ENCODE measurements around the gene JAK3.

Gene JAK3

GRCh38 chr19:17835182-17836006 lies 12.4 kb downstream of the JAK3 start:
- Histone ChIP-seq H4K20me1 (peaks cover 0 to 85% (median 0%) of the 10 kb centered on the region in 11 experiments; a peak in 7 of 22 replicates), H3K9me3 (replicated peaks in 1 of 11) (peaks cover 0 to 19% (median 8%) of the 10 kb centered on the region in 11 experiments; a peak in 15 of 22 replicates), H3K4me2 (no peak overlapping the region), H3K27me3 (no peaks in the 10 kb centered on the region), H3K9ac (no peak overlapping the region), H3K4me3 (no peak overlapping the region), H3K27ac (no peak overlapping the region), H3K4me1 (no peaks in the 10 kb centered on the region), H3K36me3 (peaks cover 73 to 96% (median 91%) of the 10 kb centered on the region in 11 experiments)
- TF ChIP-seq Cebpa-rat (IDR thresholded peaks at IDR 0.05): no peak

- no peaks in the 10 kb centered on the region for H3K27me3 ChIP-seq
- H3K36me3 ChIP-seq: peaks cover 73 to 96% (median 90%) of the 10 kb centered on the region in 11 experiments
- no peak overlapping the region for H3K27ac ChIP-seq
- H3K4me1 ChIP-seq: peaks cover 0 to under 1% (median 0%) of the 10 kb centered on the region in 10 experiments; a peak in 1 of 20 replicates
- no peak overlapping the region for H3K4me3 ChIP-seq
- H4K20me1 ChIP-seq: peaks cover 0 to 84% (median 0%) of the 10 kb centered on the region in 11 experiments; a peak in 7 of 22 replicates
- no peak for TF ChIP-seq Cebpa-rat (IDR thresholded peaks at IDR 0.05)
- H3K9ac ChIP-seq: no peak overlapping the region
- H3K4me2 ChIP-seq: no peak overlapping the region
- H3K9me3 ChIP-seq (replicated peaks in 1 of 11): peaks cover 0 to 19% (median 8%) of the 10 kb centered on the region in 11 experiments; a peak in 15 of 22 replicates
Measured at GRCh38 chr19:17834350-17835181, 13.2 kb downstream of the JAK3 start.

GRCh38 chr19:17832443-17833208 lies 15.2 kb downstream of the JAK3 start:
- H4K20me1 ChIP-seq: peaks cover 0 to 86% (median 0%) of the 10 kb centered on the region in 11 experiments; a peak in 7 of 22 replicates
- H3K27me3 ChIP-seq: no peaks in the 10 kb centered on the region
- H3K27ac ChIP-seq: no peak overlapping the region
- no peak overlapping the region for H3K9ac ChIP-seq
- H3K4me3 ChIP-seq: no peak overlapping the region
- H3K4me1 ChIP-seq: peaks cover 0 to 18% (median 1%) of the 10 kb centered on the region in 10 experiments; a peak in 9 of 20 replicates
- H3K36me3 ChIP-seq: peaks cover 63 to 96% (median 90%) of the 10 kb centered on the region in 11 experiments
- no peak overlapping the region for H3K4me2 ChIP-seq
- H3K9me3 ChIP-seq (replicated peaks in 1 of 11): peaks cover 0 to 19% (median 8%) of the 10 kb centered on the region in 11 experiments; a peak in 15 of 22 replicates
- no peak for TF ChIP-seq Cebpa-rat (IDR thresholded peaks at IDR 0.05)

GRCh38 chr19:17831419-17831888 lies 16.3 kb downstream of the JAK3 start:
- no peak for TF ChIP-seq Cebpa-rat (IDR thresholded peaks at IDR 0.05)
- Histone ChIP-seq H4K20me1 (peaks cover 0 to 93% (median 0%) of the 10 kb centered on the region in 11 experiments; a peak in 7 of 22 replicates), H3K9ac (no peak overlapping the region), H3K27ac (no peak overlapping the region), H3K9me3 (replicated peaks in 1 of 11) (peaks cover 0 to 19% (median 8%) of the 10 kb centered on the region in 11 experiments; a peak in 15 of 22 replicates), H3K4me1 (peaks cover 0 to 20% (median 3%) of the 10 kb centered on the region in 10 experiments; a peak in 9 of 20 replicates), H3K27me3 (no peaks in the 10 kb centered on the region), H3K4me2 (no peak overlapping the region), H3K36me3 (peaks cover 62 to 97% (median 91%) of the 10 kb centered on the region in 11 experiments), H3K4me3 (no peak overlapping the region)

- Histone ChIP-seq H3K4me1 (peaks cover 0 to 20% (median 3%) of the 10 kb centered on the region in 10 experiments; a peak in 9 of 20 replicates), H3K27ac (no peak overlapping the region), H3K9me3 (replicated peaks in 1 of 11) (peaks cover 0 to 19% (median 8%) of the 10 kb centered on the region in 11 experiments; a peak in 15 of 22 replicates), H4K20me1 (peaks cover 0 to 93% (median 0%) of the 10 kb centered on the region in 11 experiments; a peak in 7 of 22 replicates), H3K4me2 (no peak overlapping the region), H3K4me3 (no peak overlapping the region), H3K27me3 (no peaks in the 10 kb centered on the region), H3K9ac (no peak overlapping the region), H3K36me3 (peaks cover 58 to 97% (median 91%) of the 10 kb centered on the region in 11 experiments)
- TF ChIP-seq Cebpa-rat (IDR thresholded peaks at IDR 0.05): no peak
Measured at GRCh38 chr19:17830567-17831418, 17.0 kb downstream of the JAK3 start.

GRCh38 chr19:17829855-17830566 lies 17.8 kb downstream of the JAK3 start:
- Histone ChIP-seq H3K36me3 (peaks cover 55 to 97% (median 90%) of the 10 kb centered on the region in 11 experiments), H3K27ac (no peak overlapping the region), H3K27me3 (no peaks in the 10 kb centered on the region), H3K4me3 (no peak overlapping the region), H3K9me3 (replicated peaks in 1 of 11) (peaks cover 0 to 19% (median 8%) of the 10 kb centered on the region in 11 experiments; a peak in 15 of 22 replicates), H3K9ac (no peak overlapping the region), H4K20me1 (peaks cover 0 to 91% (median 0%) of the 10 kb centered on the region in 11 experiments; a peak in 6 of 22 replicates), H3K4me2 (no peak overlapping the region), H3K4me1 (peaks cover 0 to 20% (median 3%) of the 10 kb centered on the region in 10 experiments; a peak in 9 of 20 replicates)
- TF ChIP-seq Cebpa-rat (IDR thresholded peaks at IDR 0.05): no peak

- Histone ChIP-seq H3K4me1 (peaks cover 0 to 20% (median 3%) of the 10 kb centered on the region in 10 experiments; a peak in 9 of 20 replicates), H3K9ac (no peak overlapping the region), H3K4me2 (no peak overlapping the region), H3K9me3 (replicated peaks in 1 of 11) (peaks cover 0 to 6% (median 5%) of the 10 kb centered on the region in 11 experiments; a peak in 15 of 22 replicates), H3K4me3 (no peak overlapping the region), H4K20me1 (peaks cover 0 to 76% (median 0%) of the 10 kb centered on the region in 11 experiments; a peak in 6 of 22 replicates), H3K27me3 (no peaks in the 10 kb centered on the region), H3K27ac (no peak overlapping the region; a peak in 1 of 22 replicates), H3K36me3 (peaks cover 27 to 82% (median 61%) of the 10 kb centered on the region in 11 experiments)
- TF ChIP-seq Cebpa-rat (IDR thresholded peaks at IDR 0.05): no peak
Measured at GRCh38 chr19:17826508-17827056, 21.2 kb downstream of the JAK3 start.

Measured in BLaER1 treated with 17β-estradiol and CSF1 and Interleukin-3, amounts not matched to agents 10 nM and 100 nM (cell line).